Gastroesophageal sphincter (tissue), 3 donors: Measurements from ENCODE around the gene IFIT3.
"Not testable (repeated sequence)": the region's sequence is repeated elsewhere in the genome, so short reads cannot be mapped to it uniquely, and the experiment has no call there.

Experiments
- EP300 ChIP-seq: sonication (generic); formaldehyde crosslinking; IDR thresholded peaks from one replicate; pipeline ENCODE4 v1.6.1; 2017; ENCODE audit warnings: antibody characterized with exemption, mild to moderate bottlenecking
- POLR2A ChIP-seq, 2 donors: fragments of 450-650 bp; IDR thresholded peaks; one replicate each; pipeline ENCODE4 v1.6.1; 2017; ENCODE audit warnings: antibody characterized with exemption in 2 of 2, mild to moderate bottlenecking in 2 of 2, moderate library complexity in 1 of 2
- POLR2AphosphoS5 ChIP-seq: sonication (generic); formaldehyde crosslinking; IDR thresholded peaks from one replicate; pipeline ENCODE4 v1.6.1; 2017; ENCODE audit warnings: antibody characterized with exemption
- TF ChIP-seq, protein P1 (sequence below), 4 experiments: fragments of 200-600 bp in 2 of 4; fragments of 450-650 bp in 2 of 4; sonication (generic) in 1 of 4; IDR thresholded peaks; one replicate each; pipeline ENCODE4 v1.5.1; 2017 to 2019; ENCODE audit warnings: antibody characterized with exemption in 4 of 4, mild to moderate bottlenecking in 2 of 4, moderate library complexity in 2 of 4

DNA sequence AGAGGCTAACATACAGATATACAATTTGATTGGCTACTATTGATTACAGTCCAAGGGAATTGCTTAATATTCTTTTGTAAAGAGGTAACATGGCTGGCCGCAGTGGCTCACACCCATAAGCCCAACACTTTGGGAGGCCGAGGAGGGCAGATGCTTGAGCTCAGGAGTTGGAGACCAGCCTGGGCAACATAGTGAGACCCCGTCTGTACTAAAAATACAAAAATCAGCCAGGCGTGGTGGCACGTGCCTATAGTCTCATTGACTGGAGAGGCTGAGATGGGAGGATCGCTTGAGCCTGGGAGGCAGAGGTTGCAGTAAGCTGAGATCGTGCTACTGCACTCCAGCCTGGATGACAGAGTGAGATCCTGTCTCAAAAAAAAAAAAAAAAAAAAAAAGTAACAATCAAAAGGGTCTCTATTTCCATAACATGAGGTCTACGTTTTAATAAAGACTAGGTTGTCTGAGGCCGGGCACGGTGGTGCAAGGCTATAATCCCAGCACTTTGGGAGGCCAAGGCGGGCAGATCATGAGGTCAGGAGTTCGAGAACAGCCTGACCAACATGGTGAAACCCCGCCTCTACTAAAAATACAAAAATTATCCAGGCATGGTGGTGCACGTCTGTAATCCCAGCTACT, 3.8 kb downstream of the IFIT3 start:
- TF ChIP-seq, protein P1, sequence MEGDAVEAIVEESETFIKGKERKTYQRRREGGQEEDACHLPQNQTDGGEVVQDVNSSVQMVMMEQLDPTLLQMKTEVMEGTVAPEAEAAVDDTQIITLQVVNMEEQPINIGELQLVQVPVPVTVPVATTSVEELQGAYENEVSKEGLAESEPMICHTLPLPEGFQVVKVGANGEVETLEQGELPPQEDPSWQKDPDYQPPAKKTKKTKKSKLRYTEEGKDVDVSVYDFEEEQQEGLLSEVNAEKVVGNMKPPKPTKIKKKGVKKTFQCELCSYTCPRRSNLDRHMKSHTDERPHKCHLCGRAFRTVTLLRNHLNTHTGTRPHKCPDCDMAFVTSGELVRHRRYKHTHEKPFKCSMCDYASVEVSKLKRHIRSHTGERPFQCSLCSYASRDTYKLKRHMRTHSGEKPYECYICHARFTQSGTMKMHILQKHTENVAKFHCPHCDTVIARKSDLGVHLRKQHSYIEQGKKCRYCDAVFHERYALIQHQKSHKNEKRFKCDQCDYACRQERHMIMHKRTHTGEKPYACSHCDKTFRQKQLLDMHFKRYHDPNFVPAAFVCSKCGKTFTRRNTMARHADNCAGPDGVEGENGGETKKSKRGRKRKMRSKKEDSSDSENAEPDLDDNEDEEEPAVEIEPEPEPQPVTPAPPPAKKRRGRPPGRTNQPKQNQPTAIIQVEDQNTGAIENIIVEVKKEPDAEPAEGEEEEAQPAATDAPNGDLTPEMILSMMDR (IDR thresholded peaks at IDR 0.05): not testable (repeated sequence)
- TF ChIP-seq POLR2AphosphoS5; EP300; POLR2A (IDR thresholded peaks at IDR 0.05): not testable (repeated sequence)
